HEK293 (cell line): ENCODE measurements around the gene AKAP4.

Experiments used
- CTCF ChIP-seq: fragments of 450-650 bp; formaldehyde crosslinking; IDR thresholded peaks from 2 replicates; pipeline ENCODE4 v1.5.1; 2016; ENCODE audit warnings: missing biosample characterization, missing genetic modification characterization
- ZNF311 ChIP-seq: fragments of 450-650 bp; formaldehyde crosslinking; IDR thresholded peaks from 2 replicates; pipeline ENCODE4 v1.5.1; 2017; ENCODE audit warnings: missing biosample characterization, missing genetic modification characterization, borderline replicate concordance
- TF ChIP-seq, protein P1 (sequence below): fragments of 450-650 bp; formaldehyde crosslinking; IDR thresholded peaks from 2 replicates; pipeline ENCODE4 v1.5.1; 2016; ENCODE audit warnings: missing biosample characterization, missing genetic modification characterization
- TF ChIP-seq, protein P2 (sequence below): fragments of 450-650 bp; formaldehyde crosslinking; IDR thresholded peaks from 2 replicates; pipeline ENCODE4 v1.5.1; 2016; ENCODE audit warnings: missing biosample characterization, missing genetic modification characterization, borderline replicate concordance
- TF ChIP-seq, protein P3 (sequence below): fragments of 450-650 bp; formaldehyde crosslinking; IDR thresholded peaks from 2 replicates; pipeline ENCODE4 v1.5.1; 2016; ENCODE audit warnings: missing biosample characterization, missing genetic modification characterization, low read depth

DNA sequence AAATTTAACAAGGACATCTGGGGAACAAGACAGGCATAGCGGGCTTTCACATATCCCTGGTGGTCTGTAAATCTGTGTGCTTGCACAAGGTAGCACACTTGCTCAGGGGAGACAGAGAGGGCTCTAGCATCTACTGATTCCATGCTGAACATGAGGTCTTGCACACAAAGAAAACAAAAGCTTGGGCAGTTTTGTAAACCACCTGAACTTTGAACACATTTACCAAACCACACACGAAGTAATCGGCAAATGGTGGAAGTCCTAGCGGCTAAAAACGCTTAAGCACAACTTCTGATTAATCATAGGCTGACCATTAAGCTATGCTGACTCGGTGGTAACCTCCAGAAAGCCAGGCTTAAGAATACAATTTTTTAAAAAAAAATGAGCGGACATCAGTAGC, 52.8 kb downstream of the AKAP4 start:
- no peak for TF ChIP-seq CTCF (tag by site-specific recombination)
- no peak for TF ChIP-seq ZNF311 (tag by site-specific recombination)
- TF ChIP-seq, protein P1, sequence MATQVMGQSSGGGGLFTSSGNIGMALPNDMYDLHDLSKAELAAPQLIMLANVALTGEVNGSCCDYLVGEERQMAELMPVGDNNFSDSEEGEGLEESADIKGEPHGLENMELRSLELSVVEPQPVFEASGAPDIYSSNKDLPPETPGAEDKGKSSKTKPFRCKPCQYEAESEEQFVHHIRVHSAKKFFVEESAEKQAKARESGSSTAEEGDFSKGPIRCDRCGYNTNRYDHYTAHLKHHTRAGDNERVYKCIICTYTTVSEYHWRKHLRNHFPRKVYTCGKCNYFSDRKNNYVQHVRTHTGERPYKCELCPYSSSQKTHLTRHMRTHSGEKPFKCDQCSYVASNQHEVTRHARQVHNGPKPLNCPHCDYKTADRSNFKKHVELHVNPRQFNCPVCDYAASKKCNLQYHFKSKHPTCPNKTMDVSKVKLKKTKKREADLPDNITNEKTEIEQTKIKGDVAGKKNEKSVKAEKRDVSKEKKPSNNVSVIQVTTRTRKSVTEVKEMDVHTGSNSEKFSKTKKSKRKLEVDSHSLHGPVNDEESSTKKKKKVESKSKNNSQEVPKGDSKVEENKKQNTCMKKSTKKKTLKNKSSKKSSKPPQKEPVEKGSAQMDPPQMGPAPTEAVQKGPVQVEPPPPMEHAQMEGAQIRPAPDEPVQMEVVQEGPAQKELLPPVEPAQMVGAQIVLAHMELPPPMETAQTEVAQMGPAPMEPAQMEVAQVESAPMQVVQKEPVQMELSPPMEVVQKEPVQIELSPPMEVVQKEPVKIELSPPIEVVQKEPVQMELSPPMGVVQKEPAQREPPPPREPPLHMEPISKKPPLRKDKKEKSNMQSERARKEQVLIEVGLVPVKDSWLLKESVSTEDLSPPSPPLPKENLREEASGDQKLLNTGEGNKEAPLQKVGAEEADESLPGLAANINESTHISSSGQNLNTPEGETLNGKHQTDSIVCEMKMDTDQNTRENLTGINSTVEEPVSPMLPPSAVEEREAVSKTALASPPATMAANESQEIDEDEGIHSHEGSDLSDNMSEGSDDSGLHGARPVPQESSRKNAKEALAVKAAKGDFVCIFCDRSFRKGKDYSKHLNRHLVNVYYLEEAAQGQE (tag by site-specific recombination) = no peak
- TF ChIP-seq, protein P2, sequence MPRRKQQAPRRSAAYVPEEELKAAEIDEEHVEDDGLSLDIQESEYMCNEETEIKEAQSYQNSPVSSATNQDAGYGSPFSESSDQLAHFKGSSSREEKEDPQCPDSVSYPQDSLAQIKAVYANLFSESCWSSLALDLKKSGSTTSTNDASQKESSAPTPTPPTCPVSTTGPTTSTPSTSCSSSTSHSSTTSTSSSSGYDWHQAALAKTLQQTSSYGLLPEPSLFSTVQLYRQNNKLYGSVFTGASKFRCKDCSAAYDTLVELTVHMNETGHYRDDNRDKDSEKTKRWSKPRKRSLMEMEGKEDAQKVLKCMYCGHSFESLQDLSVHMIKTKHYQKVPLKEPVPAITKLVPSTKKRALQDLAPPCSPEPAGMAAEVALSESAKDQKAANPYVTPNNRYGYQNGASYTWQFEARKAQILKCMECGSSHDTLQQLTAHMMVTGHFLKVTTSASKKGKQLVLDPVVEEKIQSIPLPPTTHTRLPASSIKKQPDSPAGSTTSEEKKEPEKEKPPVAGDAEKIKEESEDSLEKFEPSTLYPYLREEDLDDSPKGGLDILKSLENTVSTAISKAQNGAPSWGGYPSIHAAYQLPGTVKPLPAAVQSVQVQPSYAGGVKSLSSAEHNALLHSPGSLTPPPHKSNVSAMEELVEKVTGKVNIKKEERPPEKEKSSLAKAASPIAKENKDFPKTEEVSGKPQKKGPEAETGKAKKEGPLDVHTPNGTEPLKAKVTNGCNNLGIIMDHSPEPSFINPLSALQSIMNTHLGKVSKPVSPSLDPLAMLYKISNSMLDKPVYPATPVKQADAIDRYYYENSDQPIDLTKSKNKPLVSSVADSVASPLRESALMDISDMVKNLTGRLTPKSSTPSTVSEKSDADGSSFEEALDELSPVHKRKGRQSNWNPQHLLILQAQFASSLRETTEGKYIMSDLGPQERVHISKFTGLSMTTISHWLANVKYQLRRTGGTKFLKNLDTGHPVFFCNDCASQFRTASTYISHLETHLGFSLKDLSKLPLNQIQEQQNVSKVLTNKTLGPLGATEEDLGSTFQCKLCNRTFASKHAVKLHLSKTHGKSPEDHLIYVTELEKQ = no peak
- TF ChIP-seq, protein P3, sequence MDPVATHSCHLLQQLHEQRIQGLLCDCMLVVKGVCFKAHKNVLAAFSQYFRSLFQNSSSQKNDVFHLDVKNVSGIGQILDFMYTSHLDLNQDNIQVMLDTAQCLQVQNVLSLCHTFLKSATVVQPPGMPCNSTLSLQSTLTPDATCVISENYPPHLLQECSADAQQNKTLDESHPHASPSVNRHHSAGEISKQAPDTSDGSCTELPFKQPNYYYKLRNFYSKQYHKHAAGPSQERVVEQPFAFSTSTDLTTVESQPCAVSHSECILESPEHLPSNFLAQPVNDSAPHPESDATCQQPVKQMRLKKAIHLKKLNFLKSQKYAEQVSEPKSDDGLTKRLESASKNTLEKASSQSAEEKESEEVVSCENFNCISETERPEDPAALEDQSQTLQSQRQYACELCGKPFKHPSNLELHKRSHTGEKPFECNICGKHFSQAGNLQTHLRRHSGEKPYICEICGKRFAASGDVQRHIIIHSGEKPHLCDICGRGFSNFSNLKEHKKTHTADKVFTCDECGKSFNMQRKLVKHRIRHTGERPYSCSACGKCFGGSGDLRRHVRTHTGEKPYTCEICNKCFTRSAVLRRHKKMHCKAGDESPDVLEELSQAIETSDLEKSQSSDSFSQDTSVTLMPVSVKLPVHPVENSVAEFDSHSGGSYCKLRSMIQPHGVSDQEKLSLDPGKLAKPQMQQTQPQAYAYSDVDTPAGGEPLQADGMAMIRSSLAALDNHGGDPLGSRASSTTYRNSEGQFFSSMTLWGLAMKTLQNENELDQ (tag by site-specific recombination) = no peak
